Measurements from ENCODE around the gene ARVCF. TPM values are rescaled to one million over a fixed set of nuclear protein-coding genes. Genes with fewer than 3 reads are reported as not detected.
A peak's percentile ranks its signal among the peaks of the same experiment; 100 is the strongest.

ARVCF gene
- total RNA-seq, 1 donor from 2014 or later: 4.1 TPM

DNA sequence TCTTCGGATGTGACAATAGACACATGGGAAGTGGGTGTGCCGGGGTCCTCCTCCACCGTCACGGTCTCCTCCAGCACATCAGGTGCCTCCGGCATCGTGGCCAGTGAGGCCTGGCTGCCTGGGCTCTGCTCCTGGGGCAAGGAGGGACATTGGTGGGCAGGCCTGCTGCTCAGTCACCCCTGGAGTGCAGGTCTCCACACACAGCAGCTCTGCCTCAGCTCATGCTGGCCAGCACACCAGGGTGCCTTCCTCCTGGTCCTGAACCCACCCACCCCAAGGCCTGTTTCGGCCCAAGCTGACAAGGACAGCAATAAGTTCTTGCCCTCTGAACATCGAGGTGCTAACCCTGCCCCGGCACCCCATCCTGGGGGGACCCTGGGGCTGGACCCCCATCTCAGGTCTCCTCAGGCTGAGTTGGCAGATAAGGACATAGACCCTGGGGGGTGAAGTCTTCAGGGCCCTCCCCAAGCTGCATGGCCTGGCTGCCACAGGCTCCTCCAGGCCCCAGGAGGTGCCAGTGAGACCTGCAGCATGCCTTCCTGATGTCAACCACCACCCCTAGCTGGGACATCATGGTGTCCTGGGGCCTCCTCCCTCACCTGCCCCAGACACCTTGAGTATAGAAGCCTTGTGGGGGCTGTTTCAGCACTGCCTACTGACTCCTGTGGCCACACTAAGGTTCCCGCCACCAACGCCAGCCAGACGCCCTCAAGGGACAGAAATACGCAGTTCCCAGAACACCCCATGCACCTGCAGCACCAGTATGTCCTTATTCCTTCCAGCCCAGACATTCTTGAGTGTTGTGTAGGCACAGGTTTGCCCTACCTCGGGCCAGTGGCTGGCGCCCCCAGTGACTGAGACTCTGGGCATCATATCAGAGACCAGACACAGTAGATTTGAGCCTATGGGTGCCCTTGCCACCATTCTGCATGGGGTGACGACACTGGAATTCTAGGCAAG is 34.4 kb downstream of the ARVCF start:
- H3K4me3 Mint-ChIP-seq: no peak overlapping the region
- no peaks in the 10 kb centered on the region for H3K4me1 Mint-ChIP-seq
- no peak overlapping the region for H3K27ac Mint-ChIP-seq
- H3K36me3 Mint-ChIP-seq (ENCODE audit: low read depth): no peaks in the 10 kb centered on the region
- intact Hi-C loops (cut with micrococcal nuclease): no loop called here
- no peaks in the 10 kb centered on the region for H3K9me3 Mint-ChIP-seq
- no peak for DNase-seq
- H3K27me3 Mint-ChIP-seq: peaks cover 3% of the 10 kb centered on the region

DNA sequence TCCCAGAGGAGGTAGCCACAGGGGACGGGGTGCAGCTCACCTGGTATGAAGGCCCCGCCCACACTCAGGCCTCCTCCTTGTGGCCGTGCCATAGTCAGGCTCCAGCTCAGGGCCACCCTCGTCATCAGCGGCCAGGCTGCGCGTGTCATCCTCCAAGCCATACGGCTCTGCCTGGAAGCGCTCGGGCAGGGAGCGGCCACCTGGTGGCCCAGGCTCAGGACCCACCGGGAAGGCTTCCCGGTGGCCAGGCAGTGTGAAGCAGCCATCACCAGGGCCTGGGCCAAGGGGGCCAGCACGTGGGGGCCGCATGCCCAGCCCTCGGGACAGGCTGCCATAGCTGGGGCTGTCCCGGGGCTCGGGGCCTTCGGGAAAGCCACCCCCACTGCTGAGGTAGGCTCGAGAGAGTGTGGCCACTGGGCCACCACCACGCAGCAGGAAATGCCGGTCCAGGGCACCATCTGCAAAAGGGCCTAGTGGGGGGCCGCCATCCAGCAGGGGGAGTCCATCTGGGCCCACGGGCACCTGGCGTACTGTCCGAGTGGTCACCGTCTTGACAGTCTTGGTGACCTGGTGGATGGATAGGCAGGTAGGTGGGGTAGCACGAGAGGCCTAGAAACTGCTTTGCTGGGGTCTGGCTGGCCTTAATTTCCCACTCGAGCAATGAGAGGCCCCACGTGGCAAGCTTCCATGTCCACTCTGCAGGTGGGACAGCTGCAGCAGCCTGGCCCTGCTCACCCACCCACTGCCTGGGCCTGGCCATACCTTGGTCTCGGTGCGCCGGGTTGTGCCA is 35.3 kb downstream of the ARVCF start:
- Mint-ChIP-seq H3K9me3 (no peaks in the 10 kb centered on the region), H3K4me1 (no peaks in the 10 kb centered on the region), H3K4me3 (no peak overlapping the region), H3K36me3 (ENCODE audit: low read depth) (no peaks in the 10 kb centered on the region), H3K27me3 (peaks cover 3% of the 10 kb centered on the region), H3K27ac (no peak overlapping the region)
- DNase-seq: no peak
- intact Hi-C loops (cut with micrococcal nuclease): no loop called here

DNA sequence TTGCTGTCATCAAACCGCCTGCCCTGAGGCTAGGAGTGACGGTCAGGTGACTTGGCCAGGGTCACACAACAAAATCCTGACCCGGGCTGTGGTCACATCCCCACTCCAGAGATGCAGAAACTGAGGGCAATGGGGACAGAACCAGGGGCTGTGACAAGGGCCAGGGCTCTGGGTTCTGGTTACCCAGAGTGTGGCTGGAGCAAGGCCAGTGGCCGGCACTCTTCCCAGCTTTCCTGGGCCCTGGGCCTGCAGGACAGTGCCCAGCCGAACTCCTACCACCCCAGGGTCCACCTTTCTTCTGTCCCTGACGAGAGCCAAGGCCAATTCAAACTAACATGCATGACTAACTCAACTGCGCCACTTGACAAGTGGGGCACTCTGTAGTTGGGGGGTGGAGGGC is 35.9 kb downstream of the ARVCF start:
- Mint-ChIP-seq H3K4me1 (no peaks in the 10 kb centered on the region), H3K9me3 (no peaks in the 10 kb centered on the region), H3K27me3 (peaks cover 3% of the 10 kb centered on the region), H3K36me3 (ENCODE audit: low read depth) (no peaks in the 10 kb centered on the region), H3K27ac (no peak overlapping the region), H3K4me3 (no peak overlapping the region)
- DNase-seq: no peak
- intact Hi-C loops (cut with micrococcal nuclease): no loop called here

DNA sequence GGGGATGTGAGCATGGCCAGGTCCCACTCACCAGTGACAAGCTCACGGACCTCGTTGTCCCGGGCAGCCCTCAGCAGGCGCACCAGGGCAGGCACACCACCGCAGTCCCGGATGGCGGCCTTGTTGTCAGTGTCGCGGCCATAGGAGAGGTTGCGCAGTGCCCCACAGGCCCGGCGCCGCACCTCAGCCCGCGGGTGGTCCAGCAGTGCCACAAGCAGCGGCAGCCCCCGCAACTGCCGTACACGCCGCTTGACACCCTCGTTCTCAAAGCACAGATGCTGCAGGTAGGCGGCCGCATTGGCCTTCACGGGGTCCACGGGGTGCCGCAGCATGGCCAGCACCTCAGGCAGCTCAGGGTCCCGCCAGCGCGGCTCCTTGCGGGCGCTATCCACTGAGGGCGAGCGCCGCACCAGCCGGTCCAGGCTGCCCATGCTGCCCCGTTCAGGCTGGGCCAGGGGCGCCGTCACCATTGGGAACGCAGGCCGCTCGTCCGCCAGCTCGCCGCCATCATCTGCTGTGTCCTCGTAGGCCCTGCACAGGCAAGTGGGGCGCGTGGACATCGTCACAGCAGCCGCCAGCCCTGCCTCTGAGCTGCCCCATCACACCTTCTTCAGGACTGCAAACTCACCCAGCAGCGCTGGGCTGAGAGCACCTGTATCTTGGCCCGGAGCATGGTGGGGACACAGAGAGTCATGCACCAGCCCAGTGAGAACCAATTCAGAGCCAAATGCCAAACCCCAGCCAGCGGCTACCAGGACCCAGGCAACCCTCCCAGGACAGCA is 36.7 kb downstream of the ARVCF start:
- intact Hi-C loops (cut with micrococcal nuclease): no loop called here
- H3K36me3 Mint-ChIP-seq (ENCODE audit: low read depth): no peaks in the 10 kb centered on the region
- H3K27me3 Mint-ChIP-seq: no peaks in the 10 kb centered on the region
- no peak for DNase-seq
- no peak overlapping the region for H3K4me3 Mint-ChIP-seq
- no peaks in the 10 kb centered on the region for H3K9me3 Mint-ChIP-seq
- no peak overlapping the region for H3K27ac Mint-ChIP-seq
- peaks cover 2% of the 10 kb centered on the region for H3K4me1 Mint-ChIP-seq

DNA sequence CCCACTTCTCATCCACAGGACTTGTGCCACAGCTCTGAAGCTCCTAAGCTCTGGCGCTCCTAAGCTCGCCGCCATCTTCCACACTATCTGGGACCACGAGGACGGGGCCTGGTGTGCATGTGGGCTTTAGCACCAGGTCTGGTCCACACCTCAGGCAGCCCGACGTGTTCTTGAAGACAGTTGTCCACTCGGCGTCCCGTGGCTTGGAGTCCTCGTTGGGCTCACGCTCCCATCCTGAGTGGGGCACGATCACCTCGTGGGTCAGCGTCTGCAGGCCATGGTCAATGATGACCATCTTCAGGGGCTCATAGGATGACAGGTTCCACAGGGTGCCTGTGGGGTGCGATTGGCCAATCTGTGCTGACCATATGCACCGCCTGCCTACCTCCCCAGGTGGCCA is 37.9 kb downstream of the ARVCF start:
- Mint-ChIP-seq H3K4me1 (peaks cover 3% of the 10 kb centered on the region), H3K4me3 (no peak overlapping the region), H3K27ac (no peak overlapping the region), H3K9me3 (no peaks in the 10 kb centered on the region), H3K27me3 (no peaks in the 10 kb centered on the region), H3K36me3 (ENCODE audit: low read depth) (no peaks in the 10 kb centered on the region)
- intact Hi-C loops (cut with micrococcal nuclease): no loop called here
- no peak for DNase-seq

DNA sequence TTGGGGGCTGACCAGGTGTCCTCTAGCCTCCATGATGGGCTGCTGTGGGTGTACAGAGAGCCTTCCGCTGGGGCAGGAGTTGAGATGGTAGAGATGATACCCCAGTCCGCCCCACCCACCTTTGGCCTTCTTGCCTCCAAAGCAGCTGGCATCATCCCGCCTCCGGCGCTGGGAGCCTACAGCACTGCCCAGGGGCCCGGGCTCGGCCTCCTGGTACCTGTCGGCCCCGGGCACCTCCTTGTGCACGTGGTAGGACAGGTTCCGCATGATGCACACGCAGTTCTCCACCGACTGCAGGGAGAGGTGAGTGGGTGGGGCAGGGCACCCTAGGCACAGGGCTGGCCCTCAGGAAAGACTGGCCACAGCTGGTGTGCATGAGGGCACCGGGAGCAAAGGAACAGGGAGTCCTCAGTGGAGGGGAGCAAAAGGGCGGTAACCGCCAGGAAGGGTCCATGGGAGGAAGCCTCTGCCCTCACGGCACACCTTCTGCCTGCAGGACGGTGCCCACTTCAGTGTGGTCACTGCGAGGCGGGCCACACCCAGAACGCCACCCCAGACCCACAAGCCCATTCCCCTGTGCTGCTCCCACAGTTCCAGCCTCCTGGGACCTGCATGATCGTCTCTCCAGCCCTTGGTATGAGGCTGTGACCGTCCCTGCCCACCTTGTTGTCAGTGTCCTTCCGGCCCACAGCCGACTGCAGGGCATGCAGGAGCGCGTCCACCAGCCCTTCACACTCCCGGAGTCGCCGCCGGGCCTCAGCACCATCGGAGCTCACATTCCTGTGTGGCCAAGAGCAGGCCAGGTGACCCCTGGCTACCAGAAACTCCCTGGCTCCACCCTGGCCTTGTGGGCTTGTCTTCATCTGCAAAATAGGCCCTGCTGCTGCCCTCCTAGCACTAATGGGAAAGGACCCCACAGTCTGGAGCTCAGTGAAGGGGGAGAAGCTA is 39.1 kb downstream of the ARVCF start:
- no peak overlapping the region for H3K27ac Mint-ChIP-seq
- no peaks in the 10 kb centered on the region for H3K27me3 Mint-ChIP-seq
- peaks cover 3% of the 10 kb centered on the region for H3K4me1 Mint-ChIP-seq
- no peaks in the 10 kb centered on the region for H3K36me3 Mint-ChIP-seq (ENCODE audit: low read depth)
- H3K9me3 Mint-ChIP-seq: no peaks in the 10 kb centered on the region
- intact Hi-C loops (cut with micrococcal nuclease): no loop called here
- no peak overlapping the region for H3K4me3 Mint-ChIP-seq
- DNase-seq: no peak

DNA sequence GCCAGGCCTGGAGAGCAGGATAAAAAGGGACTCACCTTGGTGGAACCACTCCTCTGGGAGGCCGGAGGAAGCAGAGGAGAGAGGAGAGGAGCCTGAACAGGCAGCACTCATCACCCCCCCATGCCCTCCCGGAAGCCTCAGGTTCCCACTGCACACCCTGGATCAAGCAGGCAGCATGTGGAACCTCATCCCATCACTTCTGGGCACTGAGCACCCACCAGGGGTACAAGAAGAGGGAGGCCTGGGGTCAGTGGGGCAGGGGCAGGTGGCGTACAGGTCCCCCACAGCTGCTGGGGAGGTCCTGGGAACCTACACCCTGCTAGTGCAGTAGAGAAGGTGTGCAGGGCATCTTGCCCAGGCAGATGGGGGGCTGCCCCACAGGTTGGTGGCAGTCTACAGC is 40.0 kb downstream of the ARVCF start:
- Mint-ChIP-seq H3K9me3 (no peaks in the 10 kb centered on the region), H3K27me3 (no peaks in the 10 kb centered on the region), H3K4me3 (no peak overlapping the region), H3K4me1 (peaks cover 3% of the 10 kb centered on the region), H3K36me3 (ENCODE audit: low read depth) (no peaks in the 10 kb centered on the region), H3K27ac (no peak overlapping the region)
- intact Hi-C loops (cut with micrococcal nuclease): no loop called here
- DNase-seq: no peak

DNA sequence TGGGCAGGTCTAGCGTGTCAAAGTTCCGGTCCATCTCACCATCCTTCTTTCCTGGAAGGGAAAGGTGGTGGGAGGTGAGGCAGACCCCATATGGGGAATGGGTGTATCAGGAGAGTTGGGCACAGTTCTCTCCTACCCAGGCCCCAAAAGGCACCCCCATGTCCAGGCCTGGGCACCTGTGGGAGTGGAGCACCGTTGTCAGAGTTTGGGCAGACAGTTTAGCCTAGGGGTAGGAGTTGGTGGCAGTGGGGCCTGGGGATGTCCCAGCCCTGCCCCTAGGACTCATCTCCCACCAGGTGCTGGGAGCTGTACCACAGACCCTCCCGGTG is 41.0 kb downstream of the ARVCF start:
- DNase-seq: no peak
- Mint-ChIP-seq H3K36me3 (ENCODE audit: low read depth) (no peaks in the 10 kb centered on the region), H3K27ac (no peak overlapping the region), H3K9me3 (no peaks in the 10 kb centered on the region), H3K4me1 (peaks cover 3% of the 10 kb centered on the region), H3K27me3 (no peaks in the 10 kb centered on the region), H3K4me3 (no peak overlapping the region)
- intact Hi-C loops (cut with micrococcal nuclease): no loop called here

DNA sequence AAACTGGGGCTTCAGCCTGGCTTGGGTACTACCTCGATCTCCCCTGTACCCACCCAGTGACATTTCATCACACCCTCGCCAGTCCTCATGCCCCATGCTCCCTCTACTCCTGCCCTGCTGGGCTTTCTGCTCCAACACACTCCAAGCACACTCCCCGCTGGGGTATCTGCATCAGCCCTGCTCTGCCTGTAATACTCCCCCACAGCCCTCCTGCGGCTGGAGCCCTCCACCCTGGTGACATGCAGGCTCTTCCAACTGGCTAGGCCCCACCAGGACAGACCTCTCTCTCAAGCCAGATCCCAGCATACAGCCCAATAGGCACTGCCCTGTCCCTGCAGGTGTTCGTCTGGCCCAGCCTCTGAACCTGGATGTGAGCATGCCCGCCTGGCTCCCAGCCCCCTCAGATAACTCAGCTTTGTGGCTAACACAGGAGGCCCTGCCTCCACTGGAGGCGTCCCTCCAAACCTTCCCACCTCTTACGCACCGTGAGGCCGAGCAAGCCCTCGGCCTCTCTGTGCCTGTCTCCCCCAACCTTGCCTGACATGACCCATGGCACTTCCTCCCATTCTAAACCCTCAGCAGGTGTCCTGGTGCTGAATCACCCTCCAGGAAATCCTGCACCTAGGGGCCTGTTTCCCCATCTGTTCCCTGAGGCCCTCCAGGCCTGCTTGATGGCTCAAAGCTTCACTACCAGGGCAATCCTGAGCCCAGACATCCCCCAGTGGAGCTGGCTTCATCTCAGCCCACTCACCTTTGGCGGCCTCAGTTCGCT is 41.5 kb downstream of the ARVCF start:
- no peak for DNase-seq
- H3K27ac Mint-ChIP-seq: no peak overlapping the region
- intact Hi-C loops (cut with micrococcal nuclease): loop anchor here (5.0 kb wide), 1 partner anchor 107 kb away; the partner anchor contains the start of gene DGCR8
- no peaks in the 10 kb centered on the region for H3K9me3 Mint-ChIP-seq
- peaks cover 3% of the 10 kb centered on the region for H3K4me1 Mint-ChIP-seq
- H3K4me3 Mint-ChIP-seq: no peak overlapping the region
- no peaks in the 10 kb centered on the region for H3K27me3 Mint-ChIP-seq
- H3K36me3 Mint-ChIP-seq (ENCODE audit: low read depth): no peaks in the 10 kb centered on the region

DNA sequence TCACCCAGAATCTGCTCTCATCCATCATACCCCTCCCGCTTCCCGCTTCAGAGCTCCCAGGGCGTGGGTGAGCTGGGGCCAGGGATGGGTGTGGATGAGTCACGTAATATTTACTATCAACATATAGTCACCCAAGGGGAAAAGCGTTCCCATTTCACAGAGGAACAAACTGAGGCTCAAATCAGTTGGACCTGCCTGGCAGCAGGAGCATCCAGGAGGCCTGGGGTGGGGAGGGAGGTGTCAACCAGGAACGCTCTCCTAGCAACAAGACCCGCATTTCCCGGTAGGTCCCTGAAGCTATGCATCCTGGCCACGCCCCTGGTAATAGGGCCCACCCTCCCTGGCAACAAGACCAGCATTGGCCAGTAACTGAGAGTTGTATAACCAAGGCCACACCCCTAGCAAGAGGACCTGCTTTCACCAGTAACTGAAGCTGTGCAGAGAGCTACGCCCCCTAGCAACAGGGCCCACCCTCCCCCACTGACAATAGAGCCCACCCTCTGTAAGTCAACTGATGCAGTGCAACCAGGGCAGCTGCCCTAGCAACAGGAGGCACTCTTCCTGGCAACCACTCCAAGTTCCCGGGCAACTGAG is 42.3 kb downstream of the ARVCF start:
- Mint-ChIP-seq H3K9me3 (no peaks in the 10 kb centered on the region), H3K36me3 (ENCODE audit: low read depth) (no peaks in the 10 kb centered on the region), H3K4me3 (no peak overlapping the region), H3K4me1 (peaks cover 3% of the 10 kb centered on the region), H3K27ac (no peak overlapping the region), H3K27me3 (no peaks in the 10 kb centered on the region)
- intact Hi-C loops (cut with micrococcal nuclease): loop anchor here (5.0 kb wide), 1 partner anchor 108 kb away; the partner anchor contains the start of gene DGCR8
- DNase-seq: peak; percentile 76

DNA sequence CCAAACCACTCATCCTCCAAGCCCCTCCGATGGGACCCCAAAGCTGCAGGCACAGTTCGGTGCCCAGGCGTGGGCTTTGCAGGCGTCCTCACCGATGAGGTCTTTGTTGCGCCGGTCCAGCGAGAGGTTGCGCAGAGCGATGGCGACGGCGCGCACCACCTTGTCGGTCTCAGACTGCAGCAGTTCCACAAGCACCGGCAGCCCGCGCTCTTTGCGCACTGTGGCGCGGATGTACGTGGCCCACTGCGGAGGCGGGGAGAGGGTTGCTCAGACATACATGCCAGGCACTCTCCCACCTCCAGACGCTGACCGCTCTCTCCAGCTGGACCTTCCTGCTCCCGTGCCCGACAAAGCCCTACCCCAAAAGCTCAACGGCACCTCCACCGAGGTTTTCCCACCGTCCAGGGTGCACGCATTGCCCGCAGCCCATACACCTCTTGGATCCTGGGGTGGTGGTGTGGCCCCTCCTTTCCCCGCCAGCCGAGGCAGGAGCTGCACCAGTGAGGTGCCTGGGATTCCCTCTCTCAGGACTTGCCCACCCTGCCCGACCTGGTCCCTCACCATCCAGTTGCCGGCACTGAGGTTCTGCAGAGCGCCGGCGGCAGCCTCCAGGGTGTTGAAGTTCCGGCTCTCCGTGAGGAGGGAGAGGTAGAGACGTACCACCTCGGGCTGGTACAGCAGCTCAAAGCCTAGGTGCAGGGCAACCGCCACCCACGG is 42.9 kb downstream of the ARVCF start:
- DNase-seq: no peak
- H3K4me3 Mint-ChIP-seq: no peak overlapping the region
- H3K36me3 Mint-ChIP-seq (ENCODE audit: low read depth): no peaks in the 10 kb centered on the region
- no peak overlapping the region for H3K27ac Mint-ChIP-seq
- H3K27me3 Mint-ChIP-seq: no peaks in the 10 kb centered on the region
- H3K9me3 Mint-ChIP-seq: no peaks in the 10 kb centered on the region
- intact Hi-C loops (cut with micrococcal nuclease): loop anchor here (5.0 kb wide), 1 partner anchor 109 kb away; the partner anchor contains the start of gene DGCR8
- H3K4me1 Mint-ChIP-seq: peaks cover 3% of the 10 kb centered on the region

Measured in activated CD4-positive, alpha-beta T cell treated with anti-CD3 and anti-CD28 coated beads, Interleukin-2, amount 10 ng/mL, durations not matched to agents 24 days and 14 days (primary cell).